HepG2 (cell line): ENCODE measurements around the gene FLAD1. TPM values are rescaled to one million over a fixed set of nuclear protein-coding genes. Genes with fewer than 3 reads are reported as not detected.

Experiments
- DMAP1 ChIP-seq: IDR thresholded peaks from 2 replicates; pipeline ENCODE4 v1.6.1; 2016
- ETV5 ChIP-seq: IDR thresholded peaks from 2 replicates; pipeline ENCODE4 v1.6.1; 2018; ENCODE audit warnings: missing biosample characterization, missing genetic modification reagents, inconsistent platforms, borderline replicate concordance
- GATAD2A ChIP-seq: IDR thresholded peaks from 2 replicates; pipeline ENCODE4 v1.6.1; 2016
- HOXD1 ChIP-seq: sonication (generic); formaldehyde crosslinking; IDR thresholded peaks from 2 replicates; pipeline ENCODE4 v1.5.0; 2020; ENCODE audit warnings: missing genetic modification reagents
- RBFOX2 ChIP-seq: fragments of 200-400 bp; formaldehyde crosslinking; IDR thresholded peaks from 2 replicates; pipeline ENCODE4 v1.6.1; 2017; ENCODE audit warnings: low read depth, mild to moderate bottlenecking, low read length
- SAFB2 ChIP-seq: sonication (generic); formaldehyde crosslinking; IDR thresholded peaks from 2 replicates; pipeline ENCODE4 v1.5.1; 2020; ENCODE audit warnings: missing genetic modification reagents, low read depth, mild to moderate bottlenecking, borderline replicate concordance
- ZNF331 ChIP-seq: sonication (generic); formaldehyde crosslinking; IDR thresholded peaks from 2 replicates; pipeline ENCODE4 v1.4.0; 2020; ENCODE audit warnings: missing genetic modification reagents
- ZNF501 ChIP-seq: sonication (generic); formaldehyde crosslinking; IDR thresholded peaks from 2 replicates; pipeline ENCODE4 v1.5.1; 2020; ENCODE audit warnings: mild to moderate bottlenecking, moderate library complexity, missing genetic modification reagents
- ZNF552 ChIP-seq: sonication (generic); formaldehyde crosslinking; IDR thresholded peaks from 2 replicates; pipeline ENCODE4 v1.9.0; 2022; ENCODE audit warnings: missing genetic modification reagents, mild to moderate bottlenecking, borderline replicate concordance
- ZNF569 ChIP-seq: sonication (generic); formaldehyde crosslinking; IDR thresholded peaks from 2 replicates; pipeline ENCODE4 v1.5.0; 2020; ENCODE audit warnings: mild to moderate bottlenecking, missing genetic modification reagents, moderate library complexity, borderline replicate concordance
- ZNF572 ChIP-seq: sonication (generic); formaldehyde crosslinking; IDR thresholded peaks from 2 replicates; pipeline ENCODE4 v1.5.1; 2020; ENCODE audit warnings: mild to moderate bottlenecking, missing genetic modification reagents
- ZNF615 ChIP-seq: sonication (generic); formaldehyde crosslinking; IDR thresholded peaks from 2 replicates; pipeline ENCODE4 v1.5.0; 2020; ENCODE audit warnings: mild to moderate bottlenecking, missing genetic modification reagents, borderline replicate concordance
- ZNF644 ChIP-seq: IDR thresholded peaks from 2 replicates; pipeline ENCODE4 v1.6.1; 2016; ENCODE audit warnings: low read depth
- ZNF766 ChIP-seq: sonication (generic); formaldehyde crosslinking; IDR thresholded peaks from 2 replicates; pipeline ENCODE4 v1.5.0; 2020; ENCODE audit warnings: missing genetic modification reagents, borderline replicate concordance
- ZNF775 ChIP-seq: sonication (generic); formaldehyde crosslinking; IDR thresholded peaks from 2 replicates; pipeline ENCODE4 v1.4.0; 2020; ENCODE audit warnings: missing genetic modification reagents, mild to moderate bottlenecking, moderate library complexity, borderline replicate concordance
- ZNF790 ChIP-seq: sonication (generic); formaldehyde crosslinking; IDR thresholded peaks from 2 replicates; pipeline ENCODE4 v1.8.0; 2022; ENCODE audit warnings: missing genetic modification reagents, mild to moderate bottlenecking, borderline replicate concordance
- ZSCAN9 ChIP-seq: IDR thresholded peaks from 2 replicates; pipeline ENCODE4 v1.6.1; 2016; ENCODE audit warnings: borderline replicate concordance
- polyA plus RNA-seq, 8 experiments: library from polyadenylated mRNA; depleted of rRNA in 3 of 8; stranded (reverse) in 7 of 8; unstranded in 1 of 8; fragments of >200 nt; fragmentation: Illumina TruSeq in 4 of 8; extraction: Trizol in 4 of 8; gene quantifications; 2 replicates each; pipeline versions ENCODE4 v1.2.1 to v1.2.3, GENCODE V29; 2011 to 2016; ENCODE audit warnings: low read depth in 4 of 8, missing spikeins in 1 of 8, mixed read lengths in 1 of 8; ENCODE audit not compliant: insufficient read depth in 1 of 8
- total RNA-seq, 5 experiments: library from RNA; depleted of rRNA; stranded (reverse); fragments of >200 nt; fragmentation: Illumina TruSeq; extraction: Trizol; gene quantifications; 2 replicates each; pipeline ENCODE4 v1.2.3, GENCODE V29; 2016; ENCODE audit warnings: low read depth in 1 of 5
- TF ChIP-seq, protein P1 (sequence below), 2 experiments: sonication (generic) in 1 of 2; formaldehyde crosslinking in 1 of 2; IDR thresholded peaks; 2 replicates each; pipeline versions ENCODE4 v1.5.1 to v1.6.1; 2011 to 2020; ENCODE audit warnings: borderline replicate concordance in 1 of 2, low read depth in 1 of 2, low read length in 1 of 2, mild to moderate bottlenecking in 1 of 2, missing genetic modification reagents in 1 of 2, moderate library complexity in 1 of 2
- TF ChIP-seq, protein P2 (sequence below): sonication (generic); formaldehyde crosslinking; IDR thresholded peaks from 2 replicates; pipeline ENCODE4 v1.5.0; 2020; ENCODE audit warnings: missing genetic modification reagents
- TF ChIP-seq, protein P3 (sequence below): sonication (generic); formaldehyde crosslinking; IDR thresholded peaks from 2 replicates; pipeline ENCODE4; 2020; ENCODE audit warnings: missing genetic modification reagents, mild to moderate bottlenecking, borderline replicate concordance
- TF ChIP-seq, protein P4 (sequence below): sonication (generic); formaldehyde crosslinking; IDR thresholded peaks from 2 replicates; pipeline ENCODE4 v1.4.0; 2020; ENCODE audit warnings: mild to moderate bottlenecking, missing genetic modification reagents

Gene FLAD1
- total and polyA plus RNA-seq, 2 of the 13 experiments (the other 11 are each of a cell fraction or from before 2014, with no cell fraction given), result 25.9 to 32.8 TPM

DNA sequence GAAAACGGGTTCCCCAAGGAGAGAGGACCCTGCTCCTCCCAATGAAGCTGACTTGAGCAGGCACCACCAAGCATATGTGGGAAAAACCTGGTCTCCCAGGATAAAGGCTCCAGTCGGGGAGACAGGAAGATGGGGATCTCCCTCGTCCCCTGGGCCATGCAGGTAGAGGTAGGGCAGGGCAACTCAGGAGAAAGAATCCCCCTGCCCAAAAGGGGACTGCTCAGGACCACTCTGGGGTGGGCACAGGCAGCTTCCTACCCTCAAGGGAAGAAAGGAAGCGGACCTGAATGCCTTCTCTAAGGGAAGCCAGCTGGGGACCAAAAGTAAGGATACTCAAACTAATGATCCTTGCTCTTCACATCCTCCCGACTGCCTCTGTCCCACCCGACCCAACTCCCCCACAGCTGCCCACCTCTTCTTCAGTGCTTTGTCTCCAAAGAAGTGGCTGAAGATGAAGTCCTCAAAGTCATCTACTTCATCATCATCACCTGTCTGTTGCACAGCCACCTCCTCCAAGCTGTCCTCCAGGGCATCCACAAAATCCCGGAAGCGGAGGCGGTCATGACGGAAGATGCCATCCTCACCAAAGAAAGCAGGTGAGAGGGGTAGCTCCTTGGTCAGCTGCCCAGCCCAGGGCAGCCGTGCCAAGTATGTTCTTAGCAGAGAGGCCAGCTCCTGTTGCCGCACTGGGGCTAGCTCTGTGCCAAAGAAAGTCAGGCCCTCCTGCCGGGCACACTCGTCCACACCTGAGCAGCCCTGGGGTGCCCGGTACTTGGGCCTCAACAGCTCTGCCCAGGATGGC is 37.8 kb upstream of the FLAD1 start (continued):
- TF ChIP-seq DMAP1 (CRISPR knock-in tag) (0 out of 2 replicates have a peak, but pooled peaks have one; percentile 5), SAFB2 (CRISPR knock-in tag) (no peak), ZNF766 (0 out of 2 replicates have a peak, but pooled peaks have one; percentile 53), ZNF569 (CRISPR knock-in tag) (no peak), ZNF501 (CRISPR knock-in tag) (peak; percentile 33), ZNF615 (CRISPR knock-in tag) (no peak), ZNF572 (CRISPR knock-in tag) (peak; percentile 58; the same call in 1 of the 2 replicates), ZNF331 (CRISPR knock-in tag) (no peak), ZNF552 (CRISPR knock-in tag) (no peak), ZNF775 (CRISPR knock-in tag) (no peak), HOXD1 (CRISPR knock-in tag) (no peak), RBFOX2 (no peak), GATAD2A (CRISPR knock-in tag) (no peak), ZNF644 (CRISPR knock-in tag) (no peak), ZNF790 (CRISPR knock-in tag) (no peak), ETV5 (CRISPR knock-in tag) (no peak), ZSCAN9 (CRISPR knock-in tag) (no peak)
- TF ChIP-seq, protein P1, sequence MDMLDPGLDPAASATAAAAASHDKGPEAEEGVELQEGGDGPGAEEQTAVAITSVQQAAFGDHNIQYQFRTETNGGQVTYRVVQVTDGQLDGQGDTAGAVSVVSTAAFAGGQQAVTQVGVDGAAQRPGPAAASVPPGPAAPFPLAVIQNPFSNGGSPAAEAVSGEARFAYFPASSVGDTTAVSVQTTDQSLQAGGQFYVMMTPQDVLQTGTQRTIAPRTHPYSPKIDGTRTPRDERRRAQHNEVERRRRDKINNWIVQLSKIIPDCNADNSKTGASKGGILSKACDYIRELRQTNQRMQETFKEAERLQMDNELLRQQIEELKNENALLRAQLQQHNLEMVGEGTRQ (IDR thresholded peaks at IDR 0.05; ENCODE audit: low read depth, low read length), result no peak
- TF ChIP-seq, protein P1 (CRISPR knock-in tag; IDR thresholded peaks at IDR 0.05; ENCODE audit: borderline replicate concordance), result no peak
- TF ChIP-seq, protein P2, sequence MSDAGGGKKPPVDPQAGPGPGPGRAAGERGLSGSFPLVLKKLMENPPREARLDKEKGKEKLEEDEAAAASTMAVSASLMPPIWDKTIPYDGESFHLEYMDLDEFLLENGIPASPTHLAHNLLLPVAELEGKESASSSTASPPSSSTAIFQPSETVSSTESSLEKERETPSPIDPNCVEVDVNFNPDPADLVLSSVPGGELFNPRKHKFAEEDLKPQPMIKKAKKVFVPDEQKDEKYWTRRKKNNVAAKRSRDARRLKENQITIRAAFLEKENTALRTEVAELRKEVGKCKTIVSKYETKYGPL (CRISPR knock-in tag), result no peak
- TF ChIP-seq, protein P3, sequence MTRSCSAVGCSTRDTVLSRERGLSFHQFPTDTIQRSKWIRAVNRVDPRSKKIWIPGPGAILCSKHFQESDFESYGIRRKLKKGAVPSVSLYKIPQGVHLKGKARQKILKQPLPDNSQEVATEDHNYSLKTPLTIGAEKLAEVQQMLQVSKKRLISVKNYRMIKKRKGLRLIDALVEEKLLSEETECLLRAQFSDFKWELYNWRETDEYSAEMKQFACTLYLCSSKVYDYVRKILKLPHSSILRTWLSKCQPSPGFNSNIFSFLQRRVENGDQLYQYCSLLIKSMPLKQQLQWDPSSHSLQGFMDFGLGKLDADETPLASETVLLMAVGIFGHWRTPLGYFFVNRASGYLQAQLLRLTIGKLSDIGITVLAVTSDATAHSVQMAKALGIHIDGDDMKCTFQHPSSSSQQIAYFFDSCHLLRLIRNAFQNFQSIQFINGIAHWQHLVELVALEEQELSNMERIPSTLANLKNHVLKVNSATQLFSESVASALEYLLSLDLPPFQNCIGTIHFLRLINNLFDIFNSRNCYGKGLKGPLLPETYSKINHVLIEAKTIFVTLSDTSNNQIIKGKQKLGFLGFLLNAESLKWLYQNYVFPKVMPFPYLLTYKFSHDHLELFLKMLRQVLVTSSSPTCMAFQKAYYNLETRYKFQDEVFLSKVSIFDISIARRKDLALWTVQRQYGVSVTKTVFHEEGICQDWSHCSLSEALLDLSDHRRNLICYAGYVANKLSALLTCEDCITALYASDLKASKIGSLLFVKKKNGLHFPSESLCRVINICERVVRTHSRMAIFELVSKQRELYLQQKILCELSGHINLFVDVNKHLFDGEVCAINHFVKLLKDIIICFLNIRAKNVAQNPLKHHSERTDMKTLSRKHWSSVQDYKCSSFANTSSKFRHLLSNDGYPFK (CRISPR knock-in tag), result peak; percentile 6; the same call in 1 of the 2 replicates
- TF ChIP-seq, protein P4, sequence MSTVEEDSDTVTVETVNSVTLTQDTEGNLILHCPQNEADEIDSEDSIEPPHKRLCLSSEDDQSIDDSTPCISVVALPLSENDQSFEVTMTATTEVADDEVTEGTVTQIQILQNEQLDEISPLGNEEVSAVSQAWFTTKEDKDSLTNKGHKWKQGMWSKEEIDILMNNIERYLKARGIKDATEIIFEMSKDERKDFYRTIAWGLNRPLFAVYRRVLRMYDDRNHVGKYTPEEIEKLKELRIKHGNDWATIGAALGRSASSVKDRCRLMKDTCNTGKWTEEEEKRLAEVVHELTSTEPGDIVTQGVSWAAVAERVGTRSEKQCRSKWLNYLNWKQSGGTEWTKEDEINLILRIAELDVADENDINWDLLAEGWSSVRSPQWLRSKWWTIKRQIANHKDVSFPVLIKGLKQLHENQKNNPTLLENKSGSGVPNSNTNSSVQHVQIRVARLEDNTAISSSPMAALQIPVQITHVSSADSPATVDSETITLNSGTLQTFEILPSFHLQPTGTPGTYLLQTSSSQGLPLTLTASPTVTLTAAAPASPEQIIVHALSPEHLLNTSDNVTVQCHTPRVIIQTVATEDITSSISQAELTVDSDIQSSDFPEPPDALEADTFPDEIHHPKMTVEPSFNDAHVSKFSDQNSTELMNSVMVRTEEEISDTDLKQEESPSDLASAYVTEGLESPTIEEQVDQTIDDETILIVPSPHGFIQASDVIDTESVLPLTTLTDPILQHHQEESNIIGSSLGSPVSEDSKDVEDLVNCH (CRISPR knock-in tag), result no peak
